CD4-positive, alpha-beta T cell (primary cell): ENCODE measurements around the gene RAPGEF3. TPM values are rescaled to one million over a fixed set of nuclear protein-coding genes. Genes with fewer than 3 reads are reported as not detected.
A peak's percentile ranks its signal among the peaks of the same experiment; 100 is the strongest.

Experiments used
- ATAC-seq: fragments of 200-7000 bp; cut with Tn5 transposase; one replicate; pipeline ENCODE4 v1.10.0; 2022; ENCODE audit warnings: mild to moderate bottlenecking; ENCODE audit not compliant: poor library complexity
- CTCF ChIA-PET: fragments of 350-600 bp; sonication (Branson Sonifier 250); formaldehyde crosslinking; loops from one replicate; lab custom pipeline; 2021; ENCODE audit warnings: antibody characterized with exemption, inconsistent platforms; lab: Charles Lee
- POLR2A ChIA-PET: fragments of 350-600 bp; sonication (Branson Sonifier 250); formaldehyde crosslinking; loops from one replicate; lab custom pipeline; 2021; ENCODE audit warnings: antibody characterized with exemption, inconsistent platforms; lab: Charles Lee
- DNase-seq, 14 experiments: peaks; one replicate each; pipeline ENCODE4 v3.0.0-alpha.2; 2013 to 2020; ENCODE audit warnings: mixed read lengths in 2 of 14
- H3K27ac ChIP-seq, 2 donors: one replicate each; pipeline versions ENCODE4 v1.5.1 to v1.7.0; 2013; ENCODE audit warnings: low read length in 2 of 2, low read depth in 1 of 2, mild to moderate bottlenecking in 1 of 2
- H3K27me3 ChIP-seq, 2 experiments: 1 replicate in 1 of 2; 2 replicates in 1 of 2; pipeline versions ENCODE4 v1.6.1 to v1.7.0; 2013; ENCODE audit warnings: low read length in 2 of 2, control low read depth in 1 of 2, mild to moderate bottlenecking in 1 of 2, moderate library complexity in 1 of 2; ENCODE audit not compliant: insufficient read depth in 2 of 2, control insufficient read depth in 1 of 2
- H3K36me3 ChIP-seq: one replicate; pipeline ENCODE4 v1.6.1; 2013; ENCODE audit warnings: low read length, control low read depth; ENCODE audit not compliant: insufficient read depth
- H3K4me1 ChIP-seq: one replicate; pipeline ENCODE4 v1.6.1; 2013; ENCODE audit warnings: low read length, control low read depth; ENCODE audit not compliant: insufficient read depth
- H3K4me3 ChIP-seq: one replicate; pipeline ENCODE4 v1.5.1; 2013; ENCODE audit warnings: mild to moderate bottlenecking, low read length, moderate library complexity
- H3K9me3 ChIP-seq, 2 experiments: 1 replicate in 1 of 2; 2 replicates in 1 of 2; pipeline versions ENCODE4 v1.6.1 to v1.7.0; 2013; ENCODE audit warnings: low read length in 2 of 2, mild to moderate bottlenecking in 2 of 2, control low read depth in 1 of 2, moderate library complexity in 1 of 2; ENCODE audit not compliant: control insufficient read depth in 1 of 2, insufficient read depth in 1 of 2
- H3K27ac Mint-ChIP-seq: one replicate; pipeline ENCODE4 v1.8.0; 2020; ENCODE audit warnings: mixed read lengths
- H3K27me3 Mint-ChIP-seq: one replicate; pipeline ENCODE4 v1.8.0; 2021; ENCODE audit warnings: mixed read lengths
- H3K36me3 Mint-ChIP-seq: one replicate; pipeline ENCODE4 v1.8.0; 2021; ENCODE audit warnings: low read depth, mixed read lengths
- H3K4me1 Mint-ChIP-seq: one replicate; pipeline ENCODE4 v1.8.0; 2021; ENCODE audit warnings: low read depth, mixed read lengths
- H3K4me3 Mint-ChIP-seq: one replicate; pipeline ENCODE4 v1.8.0; 2020; ENCODE audit warnings: mild to moderate bottlenecking, mixed read lengths
- H3K9me3 Mint-ChIP-seq: one replicate; pipeline ENCODE4 v1.8.0; 2020; ENCODE audit warnings: mixed read lengths
- CTCF ChIP-seq: fragments of 200-600 bp; IDR thresholded peaks from one replicate; pipeline ENCODE4 v1.8.0; 2022; ENCODE audit warnings: antibody characterized with exemption, mild to moderate bottlenecking
- intact Hi-C, 2 experiments: fragments of 100-400 bp; cut with DNase I in 1 of 2; cut with micrococcal nuclease in 1 of 2; formaldehyde crosslinking; loops; one replicate each; pipeline versions ENCODE4 v1.15.1 to v1.9.0; 2023 to 2025; cut with DNase I, micrococcal nuclease
- total RNA-seq, 174 experiments: library from RNA in 2 of 174; stranded (reverse) in 2 of 174; gene quantifications; one replicate each; pipeline ENCODE4 v1.2.3 and lab custom pipeline; 2021 to 2026

The RAPGEF3 gene
- total RNA-seq, 2 experiments from 2014 or later: 0.17 to 0.33 TPM

GRCh38 chr12:47789712-47790489 is 31.2 kb upstream of the RAPGEF3 start:
- no peak overlapping the region for H3K27ac Mint-ChIP-seq
- Histone ChIP-seq H3K27ac (no peak overlapping the region), H3K4me3 (no peak overlapping the region), H3K9me3 (no peaks in the 10 kb centered on the region), H3K4me1 (no peaks in the 10 kb centered on the region), H3K27me3 (no peaks in the 10 kb centered on the region), H3K36me3 (peaks cover 100% of the 10 kb centered on the region)
- POLR2A ChIA-PET: interaction anchor here (1.0 to 1.6 kb wide), 3 partner anchors 18 to 49 kb away, joined by 3 read pairs; no protein-coding TSS in a partner anchor
- H3K36me3 Mint-ChIP-seq: peaks cover 88% of the 10 kb centered on the region
- intact Hi-C loops: no loop called here
- no peak for DNase-seq
- no peak overlapping the region for H3K4me3 Mint-ChIP-seq
- CTCF ChIA-PET: interaction anchor here (1.4 to 1.5 kb wide), 2 partner anchors 23 to 48 kb away, joined by 4 to 5 read pairs; no protein-coding TSS in a partner anchor
- ATAC-seq: no peak
- H3K27me3 Mint-ChIP-seq: no peaks in the 10 kb centered on the region
- TF ChIP-seq CTCF: no peak
- H3K9me3 Mint-ChIP-seq: no peaks in the 10 kb centered on the region
- no peaks in the 10 kb centered on the region for H3K4me1 Mint-ChIP-seq

- Histone ChIP-seq H3K27me3 (no peaks in the 10 kb centered on the region), H3K4me3 (no peak overlapping the region), H3K36me3 (peaks cover 100% of the 10 kb centered on the region), H3K9me3 (no peaks in the 10 kb centered on the region), H3K4me1 (no peaks in the 10 kb centered on the region), H3K27ac (no peak overlapping the region)
- Mint-ChIP-seq H3K9me3 (no peaks in the 10 kb centered on the region), H3K4me3 (no peak overlapping the region), H3K27ac (peak overlapping the region; percentile 53), H3K27me3 (no peaks in the 10 kb centered on the region), H3K4me1 (no peaks in the 10 kb centered on the region), H3K36me3 (peaks cover 91% of the 10 kb centered on the region)
- ATAC-seq: no peak
- intact Hi-C loops: no loop called here
- TF ChIP-seq CTCF: no peak
- DNase-seq: no peak
- ChIA-PET POLR2A (interaction anchor here (1.0 to 1.6 kb wide), 3 partner anchors 19 to 50 kb away, joined by 3 read pairs; no protein-coding TSS in a partner anchor), CTCF (interaction anchor here (1.5 to 1.6 kb wide), 2 partner anchors 16 to 48 kb away, joined by 3 to 5 read pairs; partner anchors contain the start of gene SLC48A1)
Observed at GRCh38 chr12:47789141-47789540, 30.5 kb upstream of the RAPGEF3 start.

DNA sequence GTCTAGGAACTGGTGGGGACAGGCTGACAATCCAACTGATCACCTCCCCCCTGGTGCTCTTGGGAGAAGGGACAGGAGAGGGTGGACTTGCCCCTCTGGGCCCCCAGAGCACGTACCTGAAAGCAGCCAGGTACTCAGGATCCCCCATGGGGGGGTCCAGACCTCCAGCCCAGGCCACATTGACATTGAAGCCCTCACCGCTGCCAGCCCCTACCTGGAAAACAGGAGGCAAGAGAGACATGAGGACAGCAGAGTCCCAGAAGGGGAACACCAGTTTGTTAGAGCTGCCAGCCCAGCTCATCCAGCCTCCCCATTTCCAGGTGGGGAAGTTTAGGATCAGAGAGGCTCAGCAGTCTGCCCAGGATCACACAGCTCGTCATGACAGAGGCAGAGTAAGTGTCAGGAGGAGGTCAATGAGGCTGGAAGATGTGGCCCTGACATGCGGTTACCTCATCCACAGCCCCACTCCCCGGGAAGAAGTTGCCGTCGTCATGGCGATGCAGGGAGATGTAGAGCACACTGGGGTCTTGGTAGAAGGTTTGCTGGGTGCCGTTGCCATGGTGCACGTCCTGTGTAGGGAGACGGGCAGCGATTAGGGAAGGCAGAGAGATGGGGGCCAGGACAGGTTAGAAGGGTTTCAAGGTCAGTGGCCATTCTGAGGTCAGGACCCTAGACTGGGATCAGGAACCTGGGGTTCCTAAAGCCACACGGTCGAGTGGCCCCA is 29.1 kb upstream of the RAPGEF3 start:
- no peaks in the 10 kb centered on the region for H3K9me3 Mint-ChIP-seq
- no peak overlapping the region for H3K27ac ChIP-seq
- H3K27me3 Mint-ChIP-seq: no peaks in the 10 kb centered on the region
- ChIA-PET POLR2A (interaction anchor here (0.7 to 1.0 kb wide), 2 partner anchors 10 to 25 kb away, joined by 3 read pairs; no protein-coding TSS in a partner anchor), CTCF (interaction anchor here (1.5 to 3.3 kb wide), 3 partner anchors 15 to 51 kb away, joined by 3 to 10 read pairs (median 5); partner anchors contain the start of gene SLC48A1)
- no peak overlapping the region for H3K4me3 ChIP-seq
- H3K36me3 ChIP-seq: peaks cover 93% of the 10 kb centered on the region
- ATAC-seq (no peak), DNase-seq (no peak)
- H3K4me1 Mint-ChIP-seq: no peaks in the 10 kb centered on the region
- peaks cover 90% of the 10 kb centered on the region for H3K36me3 Mint-ChIP-seq
- no peaks in the 10 kb centered on the region for H3K4me1 ChIP-seq
- no peaks in the 10 kb centered on the region for H3K9me3 ChIP-seq
- no peak overlapping the region for H3K4me3 Mint-ChIP-seq
- peak overlapping the region; percentile 53 for H3K27ac Mint-ChIP-seq
- no peaks in the 10 kb centered on the region for H3K27me3 ChIP-seq
- TF ChIP-seq CTCF: no peak
- intact Hi-C loops: no loop called here
